IPS-15b (cell line): Measurements from ENCODE around the gene CHTOP.
"Not testable (repeated sequence)": the region's sequence is repeated elsewhere in the genome, so short reads cannot be mapped to it uniquely, and the experiment has no call there.

Experiments used
- H3K27me3 ChIP-seq: one replicate; pipeline ENCODE4 v1.6.1; 2013; ENCODE audit warnings: low read length; ENCODE audit not compliant: control insufficient read depth, insufficient read depth
- H3K36me3 ChIP-seq: one replicate; pipeline ENCODE4 v1.6.1; 2013; ENCODE audit warnings: low read length; ENCODE audit not compliant: control insufficient read depth, insufficient read depth
- H3K4me1 ChIP-seq: one replicate; pipeline ENCODE4 v1.6.1; 2013; ENCODE audit warnings: mild to moderate bottlenecking, low read length; ENCODE audit not compliant: control insufficient read depth, insufficient read depth
- H3K4me3 ChIP-seq: one replicate; pipeline ENCODE4 v1.5.1; 2013; ENCODE audit warnings: low read depth, low read length
- H3K9ac ChIP-seq: one replicate; pipeline ENCODE4 v1.6.1; 2013; ENCODE audit warnings: low read depth, mild to moderate bottlenecking, low read length
- H3K9me3 ChIP-seq: one replicate; pipeline ENCODE4 v1.6.1; 2013; ENCODE audit warnings: mild to moderate bottlenecking, low read length; ENCODE audit not compliant: control insufficient read depth, insufficient read depth

Gene CHTOP

GRCh38 chr1:153640213-153640612, 6.3 kb downstream of the CHTOP start:
- H3K36me3 ChIP-seq: peaks cover 70% of the 10 kb centered on the region
- not testable (repeated sequence) for H3K27me3 ChIP-seq, H3K4me3 ChIP-seq, H3K9me3 ChIP-seq, H3K4me1 ChIP-seq, H3K9ac ChIP-seq

GRCh38 chr1:153640861-153641260, 7.0 kb downstream of the CHTOP start:
- Histone ChIP-seq H3K4me1 (no peaks in the 10 kb centered on the region), H3K36me3 (peaks cover 76% of the 10 kb centered on the region), H3K27me3 (no peaks in the 10 kb centered on the region), H3K9ac (no peak overlapping the region), H3K4me3 (no peak overlapping the region), H3K9me3 (no peaks in the 10 kb centered on the region)

- Histone ChIP-seq H3K9ac (no peak overlapping the region), H3K27me3 (no peaks in the 10 kb centered on the region), H3K4me1 (peaks cover 3% of the 10 kb centered on the region), H3K4me3 (no peak overlapping the region), H3K9me3 (no peaks in the 10 kb centered on the region), H3K36me3 (peaks cover 71% of the 10 kb centered on the region)
Measured at GRCh38 chr1:153642161-153642560, 8.3 kb downstream of the CHTOP start.

- no peak overlapping the region for H3K4me3 ChIP-seq
- no peaks in the 10 kb centered on the region for H3K9me3 ChIP-seq
- peaks cover 3% of the 10 kb centered on the region for H3K4me1 ChIP-seq
- H3K27me3 ChIP-seq: no peaks in the 10 kb centered on the region
- H3K36me3 ChIP-seq: peaks cover 65% of the 10 kb centered on the region
- no peak overlapping the region for H3K9ac ChIP-seq
Measured at GRCh38 chr1:153643100-153643499, 9.2 kb downstream of the CHTOP start.

GRCh38 chr1:153643816-153644215, 9.9 kb downstream of the CHTOP start:
- Histone ChIP-seq H3K9ac (no peak overlapping the region), H3K9me3 (no peaks in the 10 kb centered on the region), H3K4me3 (no peak overlapping the region), H3K36me3 (peaks cover 60% of the 10 kb centered on the region), H3K4me1 (peaks cover 3% of the 10 kb centered on the region), H3K27me3 (no peaks in the 10 kb centered on the region)

GRCh38 chr1:153646672-153647345, 12.9 kb downstream of the CHTOP start:
- no peak overlapping the region for H3K9ac ChIP-seq
- H3K4me3 ChIP-seq: no peak overlapping the region
- H3K27me3 ChIP-seq: no peaks in the 10 kb centered on the region
- H3K36me3 ChIP-seq: peaks cover 36% of the 10 kb centered on the region
- H3K4me1 ChIP-seq: peaks cover 3% of the 10 kb centered on the region
- H3K9me3 ChIP-seq: no peaks in the 10 kb centered on the region

- peaks cover 31% of the 10 kb centered on the region for H3K36me3 ChIP-seq
- no peak overlapping the region for H3K9ac ChIP-seq
Measured at GRCh38 chr1:153647346-153647714, 13.5 kb downstream of the CHTOP start.

GRCh38 chr1:153648000-153648643, 14.3 kb downstream of the CHTOP start:
- H3K9ac ChIP-seq: no peak overlapping the region

More at GRCh38 chr1:153647346-153647714, 13.5 kb downstream of the CHTOP start:
- Histone ChIP-seq H3K9me3 (no peaks in the 10 kb centered on the region), H3K4me3 (no peak overlapping the region), H3K4me1 (peaks cover 3% of the 10 kb centered on the region), H3K27me3 (no peaks in the 10 kb centered on the region)

GRCh38 chr1:153649137-153649862, 15.4 kb downstream of the CHTOP start:
- Histone ChIP-seq H3K4me1 (peaks cover 3% of the 10 kb centered on the region), H3K27me3 (no peaks in the 10 kb centered on the region), H3K4me3 (no peak overlapping the region), H3K9me3 (no peaks in the 10 kb centered on the region), H3K9ac (no peak overlapping the region), H3K36me3 (peaks cover 13% of the 10 kb centered on the region)

More at GRCh38 chr1:153648000-153648643, 14.3 kb downstream of the CHTOP start:
- Histone ChIP-seq H3K36me3 (peaks cover 23% of the 10 kb centered on the region), H3K4me1 (peaks cover 3% of the 10 kb centered on the region), H3K4me3 (no peak overlapping the region), H3K9me3 (no peaks in the 10 kb centered on the region), H3K27me3 (no peaks in the 10 kb centered on the region)

GRCh38 chr1:153649863-153650235, 16.0 kb downstream of the CHTOP start:
- Histone ChIP-seq H3K27me3 (no peaks in the 10 kb centered on the region), H3K9me3 (no peaks in the 10 kb centered on the region), H3K36me3 (peaks cover 13% of the 10 kb centered on the region), H3K4me3 (no peak overlapping the region), H3K9ac (no peak overlapping the region), H3K4me1 (peaks cover 3% of the 10 kb centered on the region)

GRCh38 chr1:153651771-153652170, 17.9 kb downstream of the CHTOP start:
- H3K4me1 ChIP-seq: peaks cover 3% of the 10 kb centered on the region
- H3K9ac ChIP-seq: no peak overlapping the region
- H3K4me3 ChIP-seq: no peak overlapping the region
- no peaks in the 10 kb centered on the region for H3K9me3 ChIP-seq
- H3K36me3 ChIP-seq: no peaks in the 10 kb centered on the region
- H3K27me3 ChIP-seq: no peaks in the 10 kb centered on the region
